ACHN (cell line): Measurements from ENCODE around the gene DLL1.
"Not testable (repeated sequence)": the region's sequence is repeated elsewhere in the genome, so short reads cannot be mapped to it uniquely, and the experiment has no call there.

Source experiments
- DNase-seq: peaks from one replicate; pipeline ENCODE4 v3.0.0-alpha.2; 2015
- in situ Hi-C: cut with HindIII; loops from 2 replicates; pipeline ENCODE4 v1.10.0; 2017; ENCODE audit warnings: low sequenced_read_pairs, low pct_ligation_motif_present, low pct_unique_long_range_greater_than_20kb

The DLL1 gene

GRCh38 chr6:170272341-170273065 lies 18.4 kb downstream of the DLL1 start:
- DNase-seq = no peak
- in situ Hi-C loops = no loop called here

DNA sequence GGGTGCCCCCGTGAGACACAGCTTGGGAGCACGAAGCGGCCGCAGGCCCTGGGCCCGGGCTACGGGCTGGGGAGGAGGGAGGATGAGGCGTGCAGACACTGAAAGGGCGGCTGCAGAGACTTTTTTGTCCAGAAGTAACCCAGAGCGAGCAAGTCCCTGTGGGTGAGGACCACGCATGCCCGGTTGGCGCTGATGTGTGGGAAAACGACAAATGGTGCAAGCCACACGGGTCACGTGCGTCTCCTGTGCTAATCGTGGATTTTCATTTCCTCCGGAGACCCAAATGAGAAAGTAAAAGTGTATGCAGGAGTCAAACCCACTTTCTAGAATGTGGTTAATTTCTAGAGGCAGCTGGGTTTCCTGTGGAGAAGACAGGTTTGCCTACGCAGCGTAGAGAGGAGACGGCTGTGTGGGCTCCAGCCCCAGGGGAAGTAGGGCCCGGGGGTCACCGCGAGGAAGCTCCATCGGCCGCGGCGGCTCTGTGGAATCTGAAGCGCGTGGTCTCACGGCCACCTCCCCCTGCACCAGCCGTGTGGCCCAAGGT lies 19.0 kb downstream of the DLL1 start:
- DNase-seq = no peak
- in situ Hi-C loops = no loop called here

- in situ Hi-C loops = no loop called here
- DNase-seq = no peak
These were observed 19.8 kb downstream of the DLL1 start for GRCh38 chr6:170270984-170271593.

GRCh38 chr6:170269846-170270541 lies 20.9 kb downstream of the DLL1 start:
- no peak for DNase-seq
- in situ Hi-C loops = no loop called here

GRCh38 chr6:170269151-170269845 lies 21.6 kb downstream of the DLL1 start:
- no peak for DNase-seq

GRCh38 chr6:170268216-170269129 lies 22.4 kb downstream of the DLL1 start:
- in situ Hi-C loops = no loop called here

More at GRCh38 chr6:170269151-170269845, 21.6 kb downstream of the DLL1 start:
- in situ Hi-C loops = no loop called here

DNA sequence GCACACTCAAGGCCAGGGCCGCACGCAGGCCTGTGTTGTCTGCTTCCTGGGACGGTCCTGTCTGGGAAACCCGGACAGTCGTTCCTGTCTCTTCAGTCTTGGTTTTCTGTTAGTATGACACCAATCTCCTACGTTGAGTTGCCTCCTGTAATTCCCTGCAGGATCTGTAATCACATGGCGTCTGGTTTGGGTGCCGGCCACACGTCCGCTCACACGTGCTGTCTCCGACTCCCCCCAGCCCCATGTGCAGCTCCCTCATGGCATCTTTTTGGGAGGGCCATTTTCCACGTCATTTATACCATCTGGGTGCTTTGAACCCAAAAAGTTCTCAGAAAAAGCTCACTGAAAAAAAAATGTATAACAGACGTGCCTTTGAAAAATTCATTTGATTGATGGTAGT lies 23.2 kb downstream of the DLL1 start:
- in situ Hi-C loops = no loop called here
- no peak for DNase-seq

More at GRCh38 chr6:170268216-170269129, 22.4 kb downstream of the DLL1 start:
- DNase-seq = no peak

DNA sequence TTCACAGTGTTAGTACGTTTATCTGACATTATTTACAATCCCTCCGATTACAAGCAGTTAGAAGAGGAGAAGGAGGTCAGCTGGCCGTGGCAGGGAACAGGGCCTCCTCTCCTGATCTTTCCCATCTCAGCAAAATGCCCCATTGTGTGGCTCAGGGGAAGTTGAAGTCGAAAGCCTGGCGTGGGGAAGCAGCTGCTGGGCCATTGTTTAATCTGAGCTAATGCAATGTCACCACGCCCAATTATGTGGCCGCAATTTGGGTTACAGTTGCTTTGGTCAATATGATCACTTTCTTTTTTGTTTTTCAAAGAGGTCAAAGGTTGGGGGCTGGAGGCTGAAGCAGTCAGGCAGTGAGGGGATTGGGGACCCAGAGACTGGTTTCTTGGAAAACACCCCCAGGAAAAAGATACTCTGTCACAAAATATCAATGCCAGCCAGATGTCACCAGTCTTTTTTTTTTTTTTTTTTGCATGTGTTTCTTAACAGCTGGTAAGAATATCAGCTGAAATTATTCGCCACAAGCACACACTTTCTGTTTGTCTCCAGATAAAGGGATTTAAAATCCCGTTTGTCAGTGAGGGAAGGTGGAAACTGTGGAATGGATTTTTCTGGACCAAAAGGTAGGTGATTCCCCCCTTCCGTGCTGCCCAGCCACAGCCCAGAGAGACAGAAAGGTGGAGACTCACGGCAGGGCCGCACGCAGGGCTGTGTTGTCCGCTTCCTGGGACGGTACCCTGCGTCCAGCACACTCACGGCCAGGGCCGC lies 24.6 kb downstream of the DLL1 start:
- in situ Hi-C loops = no loop called here
- DNase-seq = no peak

- no peak for DNase-seq
- in situ Hi-C loops = no loop called here
These were observed 25.2 kb downstream of the DLL1 start for GRCh38 chr6:170265655-170266054.

DNA sequence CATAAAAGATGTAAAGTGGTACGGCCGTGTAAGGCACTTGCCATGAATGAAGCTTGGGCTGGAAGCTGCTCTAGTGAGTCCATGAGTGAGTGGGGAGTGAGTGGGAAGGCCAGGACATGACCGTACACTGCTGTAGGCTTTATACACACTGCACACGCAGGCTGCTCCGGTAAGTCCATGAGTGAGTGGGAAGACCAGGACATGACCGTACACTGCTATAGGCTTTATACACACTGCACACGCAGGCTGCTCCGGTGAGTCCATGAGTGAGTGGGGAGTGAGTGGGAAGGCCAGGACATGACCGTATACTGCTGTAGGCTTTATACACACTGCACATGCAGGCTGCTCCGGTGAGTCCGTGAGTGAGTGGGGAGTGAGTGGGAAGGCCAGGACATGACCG lies 26.2 kb downstream of the DLL1 start:
- DNase-seq, in situ Hi-C loops: not testable (repeated sequence)

GRCh38 chr6:170264086-170264485 lies 26.8 kb downstream of the DLL1 start:
- in situ Hi-C loops = no loop called here
- no peak for DNase-seq

DNA sequence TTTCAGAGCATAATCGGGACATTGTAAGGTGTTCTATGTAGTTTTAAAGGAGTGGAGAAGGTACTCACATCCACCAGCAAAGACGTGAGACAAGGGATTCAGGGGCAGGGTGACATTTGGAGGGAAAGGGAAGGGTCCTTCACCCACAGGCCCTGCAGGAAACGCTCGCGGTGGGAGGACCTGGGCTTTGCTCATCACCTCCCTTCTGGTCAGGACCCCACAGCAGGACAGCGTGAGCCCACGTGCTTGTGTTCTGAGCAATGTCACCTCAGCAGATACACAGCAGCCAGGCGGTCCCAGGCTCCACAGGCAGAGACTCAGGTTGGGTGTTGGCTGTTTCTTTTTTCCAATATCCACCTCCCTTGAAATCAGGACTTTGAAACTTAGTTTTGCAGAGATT lies 27.5 kb downstream of the DLL1 start:
- DNase-seq = no peak
- in situ Hi-C loops = no loop called here

DNA sequence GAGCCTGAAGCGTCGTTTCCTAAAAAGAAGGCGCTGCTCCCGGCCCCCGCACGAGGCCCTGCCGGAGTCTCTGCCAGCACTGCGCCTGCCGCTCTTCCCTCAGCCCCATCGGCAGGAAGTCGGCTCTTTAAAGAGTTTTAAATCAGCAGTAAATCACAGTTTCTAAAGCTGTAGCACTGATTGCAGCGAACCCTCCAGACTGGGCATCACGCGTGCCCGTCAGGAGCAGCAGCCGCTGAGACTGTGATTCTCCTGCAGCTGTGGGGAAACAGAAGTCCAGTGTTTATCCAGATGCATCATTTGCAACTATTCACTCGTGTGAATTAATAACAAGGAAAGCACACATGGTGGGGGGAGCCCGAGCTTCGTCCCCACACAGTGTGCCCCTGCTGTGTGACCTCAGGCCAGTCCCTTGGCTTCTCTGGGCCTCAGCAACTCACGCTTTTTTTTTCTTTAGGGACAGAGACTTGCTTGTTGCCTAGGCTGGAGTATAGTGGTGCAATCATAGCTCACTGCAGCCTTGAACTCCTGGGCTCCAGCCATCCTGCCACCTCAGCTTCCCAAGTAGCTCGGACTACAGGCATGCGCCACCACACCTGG lies 28.3 kb downstream of the DLL1 start:
- DNase-seq = no peak

GRCh38 chr6:170261643-170262488 lies 29.0 kb downstream of the DLL1 start:
- in situ Hi-C loops = no loop called here
- DNase-seq = no peak

More for the DNA sequence above, 28.3 kb downstream of the DLL1 start:
- in situ Hi-C loops = no loop called here

GRCh38 chr6:170260686-170261085 lies 30.2 kb downstream of the DLL1 start:
- no peak for DNase-seq
- in situ Hi-C loops = no loop called here

DNA sequence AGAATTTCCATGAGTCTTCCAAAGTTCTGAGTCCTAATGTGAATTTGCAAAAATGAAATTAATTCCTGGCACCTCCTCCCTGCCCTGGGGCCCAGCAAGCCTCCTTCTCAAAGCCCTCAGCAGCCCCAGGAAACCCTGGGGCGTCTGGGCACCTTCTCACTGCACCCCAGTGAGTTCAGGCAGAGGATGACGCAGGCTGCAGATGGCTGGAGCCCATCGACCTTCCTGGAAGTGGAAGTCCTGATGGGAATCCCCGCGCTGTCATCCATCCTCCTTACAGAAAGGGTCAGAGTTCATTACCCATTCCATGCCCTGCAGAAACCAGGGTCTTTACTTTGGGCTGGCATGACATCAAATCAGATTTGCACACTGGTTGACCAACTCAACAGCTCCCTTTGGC lies 31.6 kb downstream of the DLL1 start:
- no peak for DNase-seq
- in situ Hi-C loops = no loop called here
